ENCODE data around the gene NAT9.

The NAT9 gene

GRCh38 chr17:74798239-74798707, 22.1 kb upstream of the NAT9 start:
- H3K9ac ChIP-seq (ENCODE audit: low read length), result no peak overlapping the region

DNA sequence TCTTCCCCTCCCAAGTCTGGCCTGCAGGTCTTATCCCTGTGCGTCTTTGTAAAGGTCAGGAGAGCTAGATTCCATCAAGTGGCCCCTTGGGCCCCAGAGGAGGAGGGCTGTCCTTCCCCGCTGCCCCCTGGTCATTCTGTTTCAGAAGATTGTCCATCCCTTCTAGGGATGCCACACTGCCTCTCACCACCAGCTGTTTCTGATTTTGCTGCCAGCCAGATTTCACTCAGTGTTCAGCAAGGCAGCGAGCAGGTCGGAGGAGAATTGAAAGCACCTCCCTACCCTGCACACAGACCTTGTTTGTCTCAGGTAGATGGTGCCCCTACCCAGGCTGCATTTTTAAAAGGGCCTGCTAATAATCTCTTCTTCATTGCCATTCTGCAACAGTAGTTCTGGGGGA, 21.7 kb upstream of the NAT9 start:
- H2AFZ ChIP-seq (ENCODE audit: insufficient read depth, low read length, poor library complexity), result no peak overlapping the region
- no peaks in the 10 kb centered on the region for H3K79me2 ChIP-seq (ENCODE audit: control insufficient read depth, insufficient read depth, low read length, poor library complexity)
- H3K79me1 ChIP-seq (ENCODE audit: low read length), result no peaks in the 10 kb centered on the region
- H4K12ac ChIP-seq (ENCODE audit: low read depth, low read length), result no peak overlapping the region
- no peak overlapping the region for H3K18ac ChIP-seq (ENCODE audit: low read length)
- no peak overlapping the region for H4K91ac ChIP-seq (ENCODE audit: low read depth, low read length)
- no peak overlapping the region for H3K14ac ChIP-seq (ENCODE audit: low read length)
- no peak overlapping the region for H2BK120ac ChIP-seq (ENCODE audit: insufficient read depth, low read length, poor library complexity)
- no peak overlapping the region for H3K23ac ChIP-seq (ENCODE audit: low read length)
- H3K27ac ChIP-seq (ENCODE audit: low read depth, low read length), result no peak overlapping the region
- no peak overlapping the region for H2BK5ac ChIP-seq (ENCODE audit: low read depth, low read length, poor library complexity)
- H3K4ac ChIP-seq (ENCODE audit: low read depth, low read length), result no peak overlapping the region
- H3K9ac ChIP-seq (ENCODE audit: low read length), result no peak overlapping the region
- no peak overlapping the region for H4K8ac ChIP-seq (ENCODE audit: low read depth, low read length)
- no peak overlapping the region for H3K4me2 ChIP-seq (ENCODE audit: low read length)
- no peak overlapping the region for H2AK5ac ChIP-seq (ENCODE audit: low read length)
- H3K4me1 ChIP-seq (ENCODE audit: control insufficient read depth in 1 of 2, insufficient read depth in 2 of 2, low read length in 2 of 2), result peaks cover 11 to 14% of the 10 kb centered on the region in 2 experiments
- no peak for DNase-seq
- H3K9me3 ChIP-seq (ENCODE audit: insufficient read depth, low read depth, low read length), result no peaks in the 10 kb centered on the region
- H3K36me3 ChIP-seq (ENCODE audit: control insufficient read depth in 1 of 2, insufficient read depth in 2 of 2, low read length in 2 of 2), result peaks cover 53 to 60% of the 10 kb centered on the region in 2 experiments
- H3K4me3 ChIP-seq (ENCODE audit: low read depth, low read length), result no peak overlapping the region
- WGBS (ENCODE audit: extremely low coverage, insufficient coverage, insufficient read length), result no CpG with 5 or more reads among the region's 4 CpGs
- no peak overlapping the region for H2BK12ac ChIP-seq (ENCODE audit: low read length)
- H3K27me3 ChIP-seq (ENCODE audit: insufficient read depth, low read length), result no peaks in the 10 kb centered on the region

More at GRCh38 chr17:74798239-74798707, 22.1 kb upstream of the NAT9 start:
- Histone ChIP-seq H3K14ac (ENCODE audit: low read length) (no peak overlapping the region), H3K4me1 (ENCODE audit: control insufficient read depth in 1 of 2, insufficient read depth in 2 of 2, low read length in 2 of 2) (peaks cover 11 to 14% of the 10 kb centered on the region in 2 experiments), H4K91ac (ENCODE audit: low read depth, low read length) (no peak overlapping the region), H3K27ac (ENCODE audit: low read depth, low read length) (no peak overlapping the region), H2BK5ac (ENCODE audit: low read depth, low read length, poor library complexity) (no peak overlapping the region), H2BK12ac (ENCODE audit: low read length) (no peak overlapping the region), H3K27me3 (ENCODE audit: insufficient read depth, low read length) (no peaks in the 10 kb centered on the region), H3K4me3 (ENCODE audit: low read depth, low read length) (no peak overlapping the region), H3K4me2 (ENCODE audit: low read length) (no peak overlapping the region), H3K4ac (ENCODE audit: low read depth, low read length) (no peak overlapping the region), H2BK120ac (ENCODE audit: insufficient read depth, low read length, poor library complexity) (no peak overlapping the region), H3K9me3 (ENCODE audit: insufficient read depth, low read depth, low read length) (no peaks in the 10 kb centered on the region), H3K79me2 (ENCODE audit: control insufficient read depth, insufficient read depth, low read length, poor library complexity) (no peaks in the 10 kb centered on the region), H4K12ac (ENCODE audit: low read depth, low read length) (no peak overlapping the region), H4K8ac (ENCODE audit: low read depth, low read length) (no peak overlapping the region), H3K36me3 (ENCODE audit: control insufficient read depth in 1 of 2, insufficient read depth in 2 of 2, low read length in 2 of 2) (peaks cover 53 to 57% of the 10 kb centered on the region in 2 experiments), H2AFZ (ENCODE audit: insufficient read depth, low read length, poor library complexity) (no peak overlapping the region), H3K18ac (ENCODE audit: low read length) (no peak overlapping the region), H3K23ac (ENCODE audit: low read length) (no peak overlapping the region), H2AK5ac (ENCODE audit: low read length) (no peak overlapping the region), H3K79me1 (ENCODE audit: low read length) (no peaks in the 10 kb centered on the region)
- DNase-seq, result no peak
- WGBS (ENCODE audit: extremely low coverage, insufficient coverage, insufficient read length), result no CpG with 5 or more reads among the region's 8 CpGs

GRCh38 chr17:74796866-74797265, 20.7 kb upstream of the NAT9 start:
- Histone ChIP-seq H2BK120ac (ENCODE audit: insufficient read depth, low read length, poor library complexity) (no peak overlapping the region), H4K91ac (ENCODE audit: low read depth, low read length) (no peak overlapping the region), H3K79me1 (ENCODE audit: low read length) (no peaks in the 10 kb centered on the region), H3K18ac (ENCODE audit: low read length) (no peak overlapping the region), H3K14ac (ENCODE audit: low read length) (no peak overlapping the region), H2AFZ (ENCODE audit: insufficient read depth, low read length, poor library complexity) (no peak overlapping the region), H3K27ac (ENCODE audit: low read depth, low read length) (no peak overlapping the region), H3K9me3 (ENCODE audit: insufficient read depth, low read depth, low read length) (no peaks in the 10 kb centered on the region), H3K4me3 (ENCODE audit: low read depth, low read length) (no peak overlapping the region), H3K36me3 (ENCODE audit: control insufficient read depth in 1 of 2, insufficient read depth in 2 of 2, low read length in 2 of 2) (peaks cover 51 to 60% of the 10 kb centered on the region in 2 experiments), H3K4ac (ENCODE audit: low read depth, low read length) (no peak overlapping the region), H2AK5ac (ENCODE audit: low read length) (no peak overlapping the region), H3K9ac (ENCODE audit: low read length) (no peak overlapping the region), H2BK5ac (ENCODE audit: low read depth, low read length, poor library complexity) (no peak overlapping the region), H2BK12ac (ENCODE audit: low read length) (no peak overlapping the region), H4K8ac (ENCODE audit: low read depth, low read length) (no peak overlapping the region), H4K12ac (ENCODE audit: low read depth, low read length) (no peak overlapping the region), H3K4me1 (ENCODE audit: control insufficient read depth in 1 of 2, insufficient read depth in 2 of 2, low read length in 2 of 2) (peaks cover 11 to 14% of the 10 kb centered on the region in 2 experiments), H3K4me2 (ENCODE audit: low read length) (no peak overlapping the region), H3K79me2 (ENCODE audit: control insufficient read depth, insufficient read depth, low read length, poor library complexity) (no peaks in the 10 kb centered on the region), H3K23ac (ENCODE audit: low read length) (no peak overlapping the region), H3K27me3 (ENCODE audit: insufficient read depth, low read length) (no peaks in the 10 kb centered on the region)
- no CpG with 5 or more reads among the region's 6 CpGs for WGBS (ENCODE audit: extremely low coverage, insufficient coverage, insufficient read length)
- DNase-seq, result no peak

DNA sequence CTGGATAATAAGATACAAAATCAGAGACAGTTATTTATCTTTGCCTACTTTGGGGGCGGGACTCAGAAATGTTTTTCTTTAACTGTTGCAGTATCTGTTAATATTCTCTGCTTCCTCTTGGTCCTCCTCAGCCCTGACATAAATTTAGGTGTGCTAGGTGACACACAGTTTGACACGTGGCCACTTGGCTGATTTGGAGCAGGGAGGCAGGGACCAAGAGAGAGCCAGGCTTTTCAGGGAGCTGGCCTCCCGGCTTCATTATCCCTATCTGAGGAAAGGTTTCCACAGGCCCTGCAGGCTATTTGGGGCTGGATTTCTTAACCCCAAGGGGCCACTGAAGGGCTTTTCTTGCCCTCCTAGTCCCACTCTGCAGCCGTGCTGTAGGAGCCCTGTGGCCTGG, 20.1 kb upstream of the NAT9 start:
- no peak overlapping the region for H3K23ac ChIP-seq (ENCODE audit: low read length)
- no peak overlapping the region for H3K9ac ChIP-seq (ENCODE audit: low read length)
- H3K36me3 ChIP-seq (ENCODE audit: control insufficient read depth in 1 of 2, insufficient read depth in 2 of 2, low read length in 2 of 2), result peaks cover 50 to 60% of the 10 kb centered on the region in 2 experiments
- H2BK120ac ChIP-seq (ENCODE audit: insufficient read depth, low read length, poor library complexity), result no peak overlapping the region
- no peak overlapping the region for H3K4me3 ChIP-seq (ENCODE audit: low read depth, low read length)
- no peak overlapping the region for H2AK5ac ChIP-seq (ENCODE audit: low read length)
- DNase-seq, result no peak
- H3K27ac ChIP-seq (ENCODE audit: low read depth, low read length), result no peak overlapping the region
- H3K4me1 ChIP-seq (ENCODE audit: control insufficient read depth in 1 of 2, insufficient read depth in 2 of 2, low read length in 2 of 2), result peaks cover 11 to 14% of the 10 kb centered on the region in 2 experiments
- no peaks in the 10 kb centered on the region for H3K9me3 ChIP-seq (ENCODE audit: insufficient read depth, low read depth, low read length)
- no peaks in the 10 kb centered on the region for H3K27me3 ChIP-seq (ENCODE audit: insufficient read depth, low read length)
- no peaks in the 10 kb centered on the region for H3K79me2 ChIP-seq (ENCODE audit: control insufficient read depth, insufficient read depth, low read length, poor library complexity)
- WGBS (ENCODE audit: extremely low coverage, insufficient coverage, insufficient read length), result no CpG with 5 or more reads among the region's 4 CpGs
- no peak overlapping the region for H4K12ac ChIP-seq (ENCODE audit: low read depth, low read length)
- H3K4me2 ChIP-seq (ENCODE audit: low read length), result no peak overlapping the region
- H2BK5ac ChIP-seq (ENCODE audit: low read depth, low read length, poor library complexity), result no peak overlapping the region
- H3K14ac ChIP-seq (ENCODE audit: low read length), result no peak overlapping the region
- no peak overlapping the region for H4K8ac ChIP-seq (ENCODE audit: low read depth, low read length)
- no peak overlapping the region for H3K18ac ChIP-seq (ENCODE audit: low read length)
- H2BK12ac ChIP-seq (ENCODE audit: low read length), result no peak overlapping the region
- no peaks in the 10 kb centered on the region for H3K79me1 ChIP-seq (ENCODE audit: low read length)
- no peak overlapping the region for H3K4ac ChIP-seq (ENCODE audit: low read depth, low read length)
- H4K91ac ChIP-seq (ENCODE audit: low read depth, low read length), result no peak overlapping the region
- H2AFZ ChIP-seq (ENCODE audit: insufficient read depth, low read length, poor library complexity), result no peak overlapping the region

Data from trophoblast cell (in vitro differentiated cells and primary cell).